Endothelial cell of umbilical vein (primary cell): Measurements from ENCODE around the gene SPSB1. TPM values are rescaled to one million over a fixed set of nuclear protein-coding genes. Genes with fewer than 3 reads are reported as not detected.

ENCODE experiments used
- BruUV-seq: library from RNA; stranded (reverse); fragments of 400-500 nt; replicated peaks from 2 replicates; lab custom pipeline; 2021; lab: Mats Ljungman, UMichigan
- CTCF ChIA-PET: fragments of 300-600, 350-600 bp; sonication (Branson Sonifier 250); formaldehyde crosslinking; loops from one replicate; lab custom pipeline; 2021; ENCODE audit warnings: antibody characterized with exemption, inconsistent platforms; lab: Charles Lee
- POLR2A ChIA-PET: fragments of 300-600, 350-600 bp; sonication (Branson Sonifier 250); formaldehyde crosslinking; loops from one replicate; lab custom pipeline; 2021; ENCODE audit warnings: antibody characterized with exemption, inconsistent platforms; lab: Charles Lee
- DNase-seq: peaks from one replicate; pipeline ENCODE4 v3.0.0-alpha.2; 2011; ENCODE audit warnings: low read depth, low spot score
- FAIRE-seq: peaks from 2 replicates; lab custom pipeline; 2011; peaks lifted over from hg19 to GRCh38; lab: Jason Lieb, UNC
- H2AFZ ChIP-seq: 2 replicates; pipeline ENCODE4 v1.6.0; 2012; ENCODE audit warnings: low read depth, low read length, control low read depth, inconsistent platforms
- H3K27ac ChIP-seq: 2 replicates; pipeline ENCODE4 v1.5.1; 2011; ENCODE audit warnings: low read depth, mild to moderate bottlenecking, control low read depth, low read length, moderate library complexity; ENCODE audit not compliant: insufficient read depth
- H3K27me3 ChIP-seq, 2 experiments: 2 replicates each; pipeline versions ENCODE4 v1.6.0 to v1.6.1; 2011; ENCODE audit warnings: low read length in 2 of 2, mixed read lengths in 1 of 2; ENCODE audit not compliant: control insufficient read depth in 2 of 2, insufficient read depth in 2 of 2
- H3K36me3 ChIP-seq, 2 experiments: 2 replicates in 1 of 2; 3 replicates in 1 of 2; pipeline ENCODE4 v1.5.1; 2011; ENCODE audit warnings: low read length in 2 of 2, mild to moderate bottlenecking in 1 of 2, moderate library complexity in 1 of 2; ENCODE audit not compliant: control insufficient read depth in 2 of 2, insufficient read depth in 2 of 2; ENCODE audit errors: extremely low read depth in 1 of 2
- H3K4me1 ChIP-seq: 3 replicates; pipeline ENCODE4 v1.5.1; 2011; ENCODE audit warnings: mild to moderate bottlenecking, low read length; ENCODE audit not compliant: control insufficient read depth, insufficient read depth; ENCODE audit errors: extremely low read depth
- H3K4me2 ChIP-seq: 2 replicates; pipeline ENCODE4 v1.6.1; 2011; ENCODE audit warnings: low read length, control low read depth, mixed read lengths; ENCODE audit not compliant: insufficient read depth
- H3K4me3 ChIP-seq, 3 experiments: fragments of 200-600 bp in 1 of 3; sonication (generic), shearing (Covaris generic) in 1 of 3; replicated peaks in 1 of 3; 2 replicates each; pipeline ENCODE4 v1.5.1; 2011 to 2016; ENCODE audit warnings: control low read depth in 3 of 3, low read length in 3 of 3, mild to moderate bottlenecking in 2 of 3, inconsistent platforms in 1 of 3, low read depth in 1 of 3, moderate library complexity in 1 of 3; ENCODE audit not compliant: insufficient read depth in 1 of 3
- H3K79me2 ChIP-seq: 2 replicates; pipeline ENCODE4 v1.6.0; 2012; ENCODE audit warnings: low read length, inconsistent platforms; ENCODE audit not compliant: control insufficient read depth, insufficient read depth
- H3K9ac ChIP-seq: replicated peaks from 2 replicates; pipeline ENCODE3; 2011; ENCODE audit warnings: low read length, control low read depth; ENCODE audit not compliant: insufficient read depth; ENCODE audit errors: extremely low read depth
- H3K9me1 ChIP-seq: replicated peaks from 3 replicates; pipeline ENCODE4 v1.6.0; 2011; ENCODE audit warnings: mild to moderate bottlenecking, low read length; ENCODE audit not compliant: control insufficient read depth, insufficient read depth; ENCODE audit errors: extremely low read depth
- H3K9me3 ChIP-seq: replicated peaks from 2 replicates; pipeline ENCODE4 v1.5.1; 2012; ENCODE audit warnings: low read length, inconsistent platforms; ENCODE audit not compliant: control insufficient read depth, insufficient read depth
- H4K20me1 ChIP-seq: replicated peaks from 2 replicates; pipeline ENCODE3; 2011; ENCODE audit warnings: mild to moderate bottlenecking, low read length; ENCODE audit not compliant: control insufficient read depth, insufficient read depth; ENCODE audit errors: extremely low read depth
- EZH2 ChIP-seq: IDR thresholded peaks from 2 replicates; pipeline ENCODE4 v1.6.1; 2012; ENCODE audit warnings: borderline replicate concordance, low read depth, mild to moderate bottlenecking, moderate library complexity, low read length, inconsistent platforms; ENCODE audit not compliant: severe bottlenecking
- FOS ChIP-seq: IDR thresholded peaks from 2 replicates; pipeline ENCODE4 v1.6.1; 2011; ENCODE audit warnings: mild to moderate bottlenecking, low read length, moderate library complexity, borderline replicate concordance; ENCODE audit not compliant: insufficient read depth
- GATA2 ChIP-seq: IDR thresholded peaks from 2 replicates; pipeline ENCODE4 v1.7.0; 2011; ENCODE audit warnings: low read depth, mild to moderate bottlenecking, moderate library complexity, mixed read lengths, low read length; ENCODE audit not compliant: insufficient read length, insufficient read depth
- JUN ChIP-seq: IDR thresholded peaks from 2 replicates; pipeline ENCODE4 v1.6.1; 2011; ENCODE audit warnings: borderline replicate concordance, low read depth; ENCODE audit not compliant: insufficient read length, insufficient read depth
- MYC ChIP-seq: IDR thresholded peaks from one replicate; pipeline ENCODE4 v1.6.1; 2011; ENCODE audit warnings: mild to moderate bottlenecking, low read depth, low read length
- POLR2A ChIP-seq: IDR thresholded peaks from 2 replicates; pipeline ENCODE4 v1.6.1; 2012; ENCODE audit warnings: low read depth, mild to moderate bottlenecking, control low read depth, low read length
- POLR2AphosphoS5 ChIP-seq: IDR thresholded peaks from 2 replicates; pipeline ENCODE4 v1.6.1; 2012; ENCODE audit warnings: low read depth, mild to moderate bottlenecking, control low read depth, low read length, moderate library complexity; ENCODE audit not compliant: insufficient read depth
- dilution Hi-C: fragments of 300-500 bp; cut with MboI; formaldehyde crosslinking; loops from one replicate; pipeline ENCODE4 v1.15.0; 2019; ENCODE audit warnings: low sequenced_read_pairs; ENCODE audit not compliant: extremely low pct_ligation_motif_present
- intact Hi-C: fragments of 100-400 bp; cut with micrococcal nuclease; formaldehyde crosslinking; loops from one replicate; pipeline ENCODE4 v1.10.0; 2022
- polyA plus RNA-seq, 4 experiments: library from polyadenylated mRNA; depleted of rRNA in 3 of 4; stranded (reverse) in 3 of 4; unstranded in 1 of 4; fragments of >200 nt; gene quantifications; 2 replicates each; pipeline versions ENCODE4 v1.2.1 to v1.2.3, GENCODE V29; 2011 to 2012; ENCODE audit warnings: missing spikeins in 1 of 4
- total RNA-seq: library from RNA; stranded (reverse); gene quantifications from 2 replicates; pipeline ENCODE4 v1.2.3, GENCODE V29; 2021
- TF ChIP-seq, protein P1 (sequence below): IDR thresholded peaks from 2 replicates; pipeline ENCODE4 v1.6.1; 2011; ENCODE audit not compliant: insufficient read depth, insufficient read length
- TF ChIP-seq, protein P2 (sequence below), 2 donors: IDR thresholded peaks; 1 replicate in 1 of 2; 2 replicates in 1 of 2; pipeline ENCODE4 v1.5.1; 2011; ENCODE audit warnings: low read length in 2 of 2, mild to moderate bottlenecking in 2 of 2, moderate library complexity in 2 of 2, control low read depth in 1 of 2, inconsistent platforms in 1 of 2, low read depth in 1 of 2; ENCODE audit not compliant: insufficient read depth in 1 of 2; ENCODE audit errors: extremely low read depth in 1 of 2

The SPSB1 gene
- total and polyA plus RNA-seq, 2 donors (not counting 3 experiments of a cell fraction or from before 2014, with no cell fraction given) = 41.9 to 61.2 TPM

DNA sequence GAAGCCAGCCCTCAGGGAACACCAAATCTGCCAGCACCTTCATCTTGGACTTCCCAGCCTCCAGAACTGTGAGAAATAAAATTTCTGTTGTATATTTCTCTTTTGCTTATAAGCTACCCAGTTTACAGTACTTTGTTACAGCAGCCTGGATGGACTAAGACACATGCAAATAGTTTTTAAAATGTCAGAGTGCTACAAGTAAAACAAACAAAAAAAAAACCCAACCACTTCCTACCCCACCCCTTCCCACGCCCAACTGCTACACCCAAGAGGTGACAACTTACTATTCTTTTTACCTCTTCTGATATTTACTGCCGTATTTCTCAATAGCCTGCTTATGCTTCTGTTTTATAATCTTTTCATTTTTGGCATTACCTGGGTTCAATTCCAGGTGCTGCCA, 8.6 kb upstream of the SPSB1 start:
- H2AFZ ChIP-seq = no peak overlapping the region
- H3K4me2 ChIP-seq = no peak overlapping the region
- peaks cover 6% of the 10 kb centered on the region for H3K4me1 ChIP-seq
- BruUV-seq = no TSS peak
- H3K4me3 ChIP-seq = no peak overlapping the region
- H3K27me3 ChIP-seq = no peaks in the 10 kb centered on the region
- FAIRE-seq (no peak), DNase-seq (no peak)
- H3K9me3 ChIP-seq = no peaks in the 10 kb centered on the region
- ChIA-PET CTCF (interaction anchor here (0.8 to 4.9 kb wide), 4 partner anchors 9 to 207 kb away, joined by 3 to 27 read pairs (median 5); no protein-coding TSS in a partner anchor), POLR2A (no interaction called here)
- H3K36me3 ChIP-seq = no peaks in the 10 kb centered on the region
- H4K20me1 ChIP-seq = no peaks in the 10 kb centered on the region
- H3K27ac ChIP-seq = no peak overlapping the region
- no peak for TF ChIP-seq MYC
- TF ChIP-seq, protein P1, sequence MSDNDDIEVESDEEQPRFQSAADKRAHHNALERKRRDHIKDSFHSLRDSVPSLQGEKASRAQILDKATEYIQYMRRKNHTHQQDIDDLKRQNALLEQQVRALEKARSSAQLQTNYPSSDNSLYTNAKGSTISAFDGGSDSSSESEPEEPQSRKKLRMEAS = no peak
- no peak for TF ChIP-seq GATA2
- TF ChIP-seq FOS = no peak
- TF ChIP-seq EZH2 = no peak
- TF ChIP-seq, protein P2, sequence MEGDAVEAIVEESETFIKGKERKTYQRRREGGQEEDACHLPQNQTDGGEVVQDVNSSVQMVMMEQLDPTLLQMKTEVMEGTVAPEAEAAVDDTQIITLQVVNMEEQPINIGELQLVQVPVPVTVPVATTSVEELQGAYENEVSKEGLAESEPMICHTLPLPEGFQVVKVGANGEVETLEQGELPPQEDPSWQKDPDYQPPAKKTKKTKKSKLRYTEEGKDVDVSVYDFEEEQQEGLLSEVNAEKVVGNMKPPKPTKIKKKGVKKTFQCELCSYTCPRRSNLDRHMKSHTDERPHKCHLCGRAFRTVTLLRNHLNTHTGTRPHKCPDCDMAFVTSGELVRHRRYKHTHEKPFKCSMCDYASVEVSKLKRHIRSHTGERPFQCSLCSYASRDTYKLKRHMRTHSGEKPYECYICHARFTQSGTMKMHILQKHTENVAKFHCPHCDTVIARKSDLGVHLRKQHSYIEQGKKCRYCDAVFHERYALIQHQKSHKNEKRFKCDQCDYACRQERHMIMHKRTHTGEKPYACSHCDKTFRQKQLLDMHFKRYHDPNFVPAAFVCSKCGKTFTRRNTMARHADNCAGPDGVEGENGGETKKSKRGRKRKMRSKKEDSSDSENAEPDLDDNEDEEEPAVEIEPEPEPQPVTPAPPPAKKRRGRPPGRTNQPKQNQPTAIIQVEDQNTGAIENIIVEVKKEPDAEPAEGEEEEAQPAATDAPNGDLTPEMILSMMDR (IDR thresholded peaks at IDR 0.05; ENCODE audit: extremely low read depth in 1 of 2, insufficient read depth in 1 of 2, low read depth in 1 of 2, low read length in 2 of 2) = no peak
- no peak for TF ChIP-seq JUN
- no peak for TF ChIP-seq POLR2AphosphoS5
- TF ChIP-seq POLR2A = no peak
- no peaks in the 10 kb centered on the region for H3K9me1 ChIP-seq
- H3K9ac ChIP-seq = no peak overlapping the region
- no peaks in the 10 kb centered on the region for H3K79me2 ChIP-seq
- intact Hi-C loops (no loop called here), dilution Hi-C loops (no loop called here)
